GM19372 (cell line): ENCODE results near the gene CENPT.
A peak's percentile ranks its signal among the peaks of the same experiment; 100 is the strongest.

ENCODE experiments used
- ATAC-seq: cut with Tn5 transposase; IDR thresholded peaks from one replicate; pipeline ENCODE4 v1.9.1; 2021; ENCODE audit warnings: mild to moderate bottlenecking, low read depth, moderate library complexity; ENCODE audit not compliant: unreplicated experiment

The CENPT gene

GRCh38 chr16:67847064-67847861 is at the start of gene CENPT:
Gene CENPT, minus strand, starts transcription at chr16:67847693. Its CDS starts 13,834 bp downstream, at chr16:67833859.
- peak; percentile 36 for ATAC-seq

- ATAC-seq = no peak
Observed at GRCh38 chr16:67897231-67897630, 49.7 kb upstream of the CENPT start.

DNA sequence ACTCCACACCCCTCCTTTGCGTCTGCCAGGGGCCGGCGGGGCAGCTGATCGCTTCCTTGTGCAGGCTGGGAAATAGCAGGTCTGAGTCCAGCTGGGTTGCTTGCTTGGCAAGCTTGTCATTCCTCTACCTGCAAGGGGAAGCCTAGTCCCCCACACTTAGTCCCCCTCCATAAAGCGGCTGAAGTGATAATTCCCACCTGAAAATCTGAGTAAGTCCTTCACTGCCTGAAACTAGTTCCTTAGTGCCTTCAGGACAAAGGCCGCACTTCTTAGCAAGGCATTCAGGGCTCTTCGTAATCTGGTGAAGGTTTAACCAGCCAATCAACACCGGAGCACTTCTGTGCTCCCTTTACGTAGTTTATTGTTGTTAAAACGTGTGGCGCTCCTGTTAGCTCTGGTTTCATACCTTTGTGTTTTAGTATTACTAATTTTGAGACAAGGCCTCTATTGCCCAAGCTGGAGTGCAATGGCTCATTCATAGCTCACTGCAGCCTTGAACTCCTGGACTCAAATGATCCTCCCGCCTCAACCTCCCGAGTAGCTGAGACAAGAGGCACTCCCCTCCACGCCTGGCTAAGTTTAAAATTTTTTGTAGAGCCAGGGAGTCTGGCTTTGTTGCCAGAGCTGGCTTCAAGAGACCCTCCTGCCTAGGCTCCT is 46.4 kb upstream of the CENPT start:
- no peak for ATAC-seq

- peak; percentile 94 for ATAC-seq
Observed at GRCh38 chr16:67892899-67893742, 45.6 kb upstream of the CENPT start, which contains the start of gene PSKH1. Gene PSKH1, plus strand, starts transcription at chr16:67893254. Its CDS starts 15,496 bp downstream, at chr16:67908750.

DNA sequence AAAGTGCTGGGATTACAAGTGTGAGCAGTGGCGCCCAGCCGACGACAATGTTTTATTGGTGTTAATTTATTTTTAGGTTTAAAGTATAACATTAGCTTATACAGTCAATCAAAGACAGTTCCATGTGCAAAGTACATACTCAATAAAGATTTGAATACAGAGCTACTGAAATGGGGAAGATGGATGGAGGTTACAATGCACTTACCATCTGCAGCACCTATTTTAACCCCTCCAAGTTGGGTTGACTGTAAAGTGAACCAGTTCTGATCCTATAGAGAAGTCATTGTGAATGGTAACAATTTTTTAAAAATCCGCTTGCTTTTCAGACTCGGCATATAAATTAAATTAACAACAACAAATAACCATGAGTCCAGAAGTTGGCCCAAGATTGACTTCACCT is 44.9 kb upstream of the CENPT start:
- no peak for ATAC-seq

- ATAC-seq = no peak
Observed at GRCh38 chr16:67888331-67888730, 40.8 kb upstream of the CENPT start.

DNA sequence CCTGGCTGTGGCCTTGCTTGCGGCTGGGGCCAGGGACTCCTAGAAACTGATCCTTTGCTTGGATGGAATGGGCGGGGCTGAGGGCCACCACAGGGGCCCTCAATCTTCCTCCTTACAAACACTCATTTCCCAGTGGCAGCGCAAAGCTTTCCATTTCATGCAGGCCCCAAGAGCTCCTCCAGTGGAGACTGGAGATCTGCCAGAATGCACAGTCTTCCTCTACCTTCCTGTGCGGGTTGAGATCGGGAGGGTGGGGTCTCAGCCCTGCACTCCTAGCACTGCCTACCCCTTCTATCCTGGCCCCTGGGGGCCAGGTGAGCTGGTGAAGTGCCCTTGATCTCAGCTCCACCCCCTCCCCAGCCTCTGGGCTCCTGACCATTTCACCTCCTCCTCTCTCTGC is 38.9 kb upstream of the CENPT start:
- ATAC-seq = no peak

DNA sequence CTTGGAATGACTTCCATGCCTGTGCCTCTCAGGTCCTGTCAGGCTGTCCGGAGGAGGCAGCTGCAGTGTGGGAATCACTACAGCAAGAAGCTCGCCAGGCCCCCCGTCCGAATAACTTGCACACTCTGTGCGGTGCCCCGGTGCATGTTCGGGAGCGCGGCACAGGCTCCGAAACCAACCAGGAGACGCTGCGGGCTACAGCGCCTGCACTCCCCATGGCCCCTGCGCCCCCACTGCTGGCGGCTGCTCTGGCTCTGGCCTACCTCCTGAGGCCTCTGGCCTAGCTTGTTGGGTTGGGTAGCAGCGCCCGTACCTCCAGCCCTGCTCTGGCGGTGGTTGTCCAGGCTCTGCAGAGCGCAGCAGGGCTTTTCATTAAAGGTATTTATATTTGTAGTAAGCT is 38.5 kb upstream of the CENPT start:
- no peak for ATAC-seq

DNA sequence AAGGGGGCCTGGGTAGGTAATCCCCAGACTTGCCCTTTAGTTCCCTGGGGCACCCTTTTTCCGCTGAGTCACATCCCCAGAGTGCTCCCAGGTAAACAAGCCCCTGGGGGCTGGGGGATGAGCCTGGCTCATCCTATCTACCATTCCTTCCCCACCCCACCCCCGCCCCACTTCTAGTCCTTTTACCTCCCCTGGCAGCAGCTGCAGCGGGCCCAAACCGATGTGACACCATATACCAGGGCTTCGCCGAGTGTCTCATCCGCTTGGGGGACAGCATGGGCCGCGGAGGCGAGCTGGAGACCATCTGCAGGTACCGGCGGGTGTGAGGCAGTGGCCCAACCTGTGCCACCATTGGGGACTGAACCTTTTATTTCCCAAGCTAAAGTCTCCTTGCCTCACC is 38.1 kb upstream of the CENPT start:
- ATAC-seq = no peak

- no peak for ATAC-seq
Observed at GRCh38 chr16:67884684-67885083, 37.2 kb upstream of the CENPT start, which contains the start of gene NRN1L. Gene NRN1L, plus strand, starts transcription at chr16:67884885. Its CDS starts 19 bp downstream, at chr16:67884904.

DNA sequence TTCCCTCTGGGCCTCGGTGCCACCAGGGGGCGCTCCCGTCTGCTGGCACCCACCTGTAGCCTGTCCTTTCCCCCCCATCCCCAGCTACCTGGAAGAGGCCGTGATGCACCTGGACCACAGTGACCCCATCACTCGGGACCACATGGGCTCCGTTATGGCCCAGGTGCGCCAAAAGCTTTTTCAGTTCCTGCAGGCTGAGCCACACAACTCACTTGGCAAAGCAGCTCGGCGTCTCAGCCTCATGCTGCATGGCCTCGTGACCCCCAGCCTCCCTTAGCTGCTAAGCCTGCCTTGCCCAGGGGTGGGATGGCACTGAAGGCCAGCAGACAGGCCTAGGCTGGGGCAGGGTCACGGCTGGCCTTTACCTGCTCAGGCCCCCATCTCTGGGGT is 36.4 kb upstream of the CENPT start:
- ATAC-seq = no peak

DNA sequence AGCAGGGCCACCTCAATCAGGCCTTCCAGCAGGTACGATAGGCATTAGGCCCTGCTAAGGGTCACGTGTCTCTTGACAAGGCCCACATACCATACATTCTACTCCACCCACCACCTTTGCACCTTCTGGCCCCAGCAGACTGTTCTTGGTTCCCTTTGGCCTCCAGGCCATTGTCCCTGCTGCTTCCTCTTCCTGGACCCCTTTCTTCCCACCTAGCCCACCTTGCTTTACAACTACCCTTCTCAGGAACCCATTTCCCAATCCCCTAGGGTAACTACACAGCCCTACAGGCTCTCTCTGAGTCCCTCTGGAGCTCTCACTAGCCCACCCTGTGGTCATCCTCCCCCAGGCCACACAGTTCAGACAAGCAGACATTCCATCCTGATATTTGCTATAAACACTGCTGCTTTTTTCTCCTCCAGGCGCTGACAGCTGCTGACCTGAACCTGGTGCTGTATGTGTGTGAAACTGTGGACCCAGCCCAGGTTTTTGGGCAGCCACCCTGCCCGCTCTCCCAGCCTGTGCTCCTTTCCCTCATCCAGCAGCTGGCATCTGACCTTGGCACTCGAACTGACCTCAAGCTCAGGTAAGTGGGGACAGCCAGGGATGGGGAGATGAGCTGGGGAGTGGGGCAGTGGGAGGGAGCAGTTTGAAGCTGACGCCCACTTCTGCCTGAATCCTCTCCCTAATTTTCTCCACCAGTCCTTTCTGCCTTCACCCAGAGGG is 35.8 kb upstream of the CENPT start:
- ATAC-seq = no peak

DNA sequence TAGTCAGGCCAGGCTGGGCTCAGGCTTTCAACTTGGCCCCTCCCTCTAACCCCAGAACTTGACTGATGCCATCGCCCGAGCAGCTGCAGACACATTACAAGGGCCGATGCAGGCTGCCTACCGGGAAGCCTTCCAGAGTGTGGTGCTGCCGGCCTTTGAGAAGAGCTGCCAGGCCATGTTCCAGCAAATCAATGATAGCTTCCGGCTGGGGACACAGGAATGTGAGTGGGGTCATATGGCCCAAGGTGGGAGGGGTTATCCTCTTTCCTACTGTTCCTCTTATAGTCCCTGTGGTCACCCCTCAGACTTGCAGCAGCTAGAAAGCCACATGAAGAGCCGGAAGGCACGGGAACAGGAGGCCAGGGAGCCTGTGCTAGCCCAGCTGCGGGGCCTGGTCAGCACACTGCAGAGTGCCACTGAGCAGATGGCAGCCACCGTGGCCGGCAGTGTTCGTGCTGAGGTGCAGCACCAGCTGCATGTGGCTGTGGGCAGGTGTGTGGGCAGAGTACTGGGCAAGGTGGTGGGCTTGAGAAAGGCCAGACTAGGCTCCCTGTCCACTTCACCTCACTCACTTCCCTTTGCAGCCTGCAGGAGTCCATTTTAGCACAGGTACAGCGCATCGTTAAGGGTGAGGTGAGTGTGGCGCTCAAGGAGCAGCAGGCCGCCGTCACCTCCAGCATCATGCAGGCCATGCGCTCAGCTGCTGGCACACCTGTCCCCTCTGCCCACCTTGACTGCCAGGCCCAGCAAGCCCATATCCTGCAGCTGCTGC is 35.1 kb upstream of the CENPT start:
- ATAC-seq = no peak

DNA sequence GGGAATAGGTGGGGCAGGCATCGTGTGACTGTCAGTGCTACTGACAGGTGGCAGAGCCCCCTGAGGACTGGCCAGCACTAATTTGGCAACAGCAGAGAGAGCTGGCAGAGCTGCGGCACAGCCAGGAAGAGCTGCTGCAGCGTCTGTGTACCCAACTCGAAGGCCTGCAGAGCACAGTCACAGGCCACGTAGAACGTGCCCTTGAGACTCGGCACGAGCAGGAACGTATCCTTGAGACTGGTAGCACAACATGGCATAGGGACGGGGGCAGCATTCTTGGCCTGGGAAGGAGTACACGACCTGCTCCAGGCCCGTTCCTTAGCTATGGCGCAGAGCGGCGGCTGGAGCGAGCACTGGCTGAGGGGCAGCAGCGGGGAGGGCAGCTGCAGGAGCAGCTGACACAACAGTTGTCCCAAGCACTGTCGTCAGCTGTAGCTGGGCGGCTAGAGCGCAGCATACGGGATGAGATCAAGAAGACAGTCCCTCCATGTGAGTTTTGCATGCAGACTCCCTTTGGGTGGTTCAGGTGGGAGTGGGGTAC is 34.2 kb upstream of the CENPT start:
- no peak for ATAC-seq

- no peak for ATAC-seq
Observed at GRCh38 chr16:67880584-67880983, 33.1 kb upstream of the CENPT start.

DNA sequence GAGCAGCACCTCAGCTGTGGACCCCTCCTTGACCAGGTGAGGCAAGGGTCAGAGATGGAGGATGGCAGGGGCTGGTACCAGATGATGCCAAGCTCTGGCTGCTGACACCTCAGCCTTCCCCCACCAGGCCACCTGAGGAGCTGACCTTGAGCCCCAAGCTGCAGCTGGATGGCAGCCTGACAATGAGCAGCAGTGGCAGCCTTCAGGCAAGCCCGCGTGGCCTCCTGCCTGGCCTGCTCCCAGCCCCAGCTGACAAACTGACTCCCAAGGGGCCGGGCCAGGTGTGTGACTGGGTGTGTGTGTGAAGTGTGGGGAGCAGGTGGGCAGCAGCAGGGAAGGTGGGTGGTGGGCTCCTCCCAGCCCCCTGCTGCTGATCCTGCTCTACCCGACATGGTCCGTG is 32.4 kb upstream of the CENPT start:
- no peak for ATAC-seq

DNA sequence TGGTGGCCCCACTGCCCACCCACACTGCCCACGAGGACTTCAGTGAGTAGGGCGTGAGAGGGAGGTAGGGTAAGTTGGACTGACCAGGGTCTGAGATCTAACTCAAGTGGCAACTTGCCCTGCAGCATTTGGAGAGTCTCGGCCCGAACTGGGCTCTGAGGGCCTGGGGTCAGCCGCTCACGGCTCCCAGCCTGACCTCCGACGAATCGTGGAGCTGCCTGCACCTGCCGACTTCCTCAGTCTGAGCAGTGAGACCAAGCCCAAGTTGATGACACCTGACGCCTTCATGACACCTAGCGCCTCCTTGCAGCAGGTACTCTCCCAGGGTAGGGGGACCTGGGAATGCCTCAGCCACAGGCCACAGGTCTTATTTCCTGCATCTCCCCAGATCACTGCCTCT is 32.0 kb upstream of the CENPT start:
- ATAC-seq = no peak

DNA sequence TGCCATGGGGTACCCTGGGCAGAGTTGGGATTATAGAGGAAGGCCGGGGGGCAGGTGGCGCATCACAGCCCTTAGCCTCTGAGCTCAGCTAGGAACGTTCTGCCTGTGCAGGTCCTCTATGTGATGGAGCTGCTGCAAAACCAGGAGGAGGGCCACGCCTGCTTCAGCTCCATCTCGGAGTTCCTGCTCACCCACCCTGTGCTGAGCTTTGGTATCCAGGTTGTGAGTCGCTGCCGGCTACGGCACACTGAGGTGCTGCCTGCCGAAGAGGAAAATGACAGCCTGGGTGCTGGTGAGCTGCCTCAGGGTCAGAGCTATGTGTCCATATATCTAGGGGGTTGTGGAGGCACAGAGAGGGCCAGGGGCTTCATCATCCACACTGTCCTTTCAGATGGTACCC is 31.4 kb upstream of the CENPT start:
- no peak for ATAC-seq

GRCh38 chr16:67878232-67878631 is 30.7 kb upstream of the CENPT start:
- ATAC-seq = no peak
